Measurements from ENCODE around the gene SUPT3H. TPM values are rescaled to one million over a fixed set of nuclear protein-coding genes. Genes with fewer than 3 reads are reported as not detected.

Gene SUPT3H
- total RNA-seq, 1 donor from 2014 or later, result 6.7 TPM

- Histone ChIP-seq H3K4me1 (no peaks in the 10 kb centered on the region), H3K27me3 (ENCODE audit: low read depth) (no peaks in the 10 kb centered on the region), H3K4me3 (no peak overlapping the region), H3K9me3 (no peaks in the 10 kb centered on the region), H3K27ac (no peak overlapping the region), H3K36me3 (no peaks in the 10 kb centered on the region)
- ATAC-seq, result no peak
- intact Hi-C loops (cut with DNase I), result no loop called here
- TF ChIP-seq, protein P1, sequence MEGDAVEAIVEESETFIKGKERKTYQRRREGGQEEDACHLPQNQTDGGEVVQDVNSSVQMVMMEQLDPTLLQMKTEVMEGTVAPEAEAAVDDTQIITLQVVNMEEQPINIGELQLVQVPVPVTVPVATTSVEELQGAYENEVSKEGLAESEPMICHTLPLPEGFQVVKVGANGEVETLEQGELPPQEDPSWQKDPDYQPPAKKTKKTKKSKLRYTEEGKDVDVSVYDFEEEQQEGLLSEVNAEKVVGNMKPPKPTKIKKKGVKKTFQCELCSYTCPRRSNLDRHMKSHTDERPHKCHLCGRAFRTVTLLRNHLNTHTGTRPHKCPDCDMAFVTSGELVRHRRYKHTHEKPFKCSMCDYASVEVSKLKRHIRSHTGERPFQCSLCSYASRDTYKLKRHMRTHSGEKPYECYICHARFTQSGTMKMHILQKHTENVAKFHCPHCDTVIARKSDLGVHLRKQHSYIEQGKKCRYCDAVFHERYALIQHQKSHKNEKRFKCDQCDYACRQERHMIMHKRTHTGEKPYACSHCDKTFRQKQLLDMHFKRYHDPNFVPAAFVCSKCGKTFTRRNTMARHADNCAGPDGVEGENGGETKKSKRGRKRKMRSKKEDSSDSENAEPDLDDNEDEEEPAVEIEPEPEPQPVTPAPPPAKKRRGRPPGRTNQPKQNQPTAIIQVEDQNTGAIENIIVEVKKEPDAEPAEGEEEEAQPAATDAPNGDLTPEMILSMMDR (IDR thresholded peaks at IDR 0.05), result no peak
- DNase-seq, result no peak
Observed at GRCh38 chr6:44965708-44966107, 412.0 kb downstream of the SUPT3H start.

- no peaks in the 10 kb centered on the region for H3K9me3 ChIP-seq
- intact Hi-C loops (cut with DNase I), result no loop called here
- H3K4me3 ChIP-seq, result no peak overlapping the region
- DNase-seq (no peak), ATAC-seq (no peak)
- no peaks in the 10 kb centered on the region for H3K4me1 ChIP-seq
- TF ChIP-seq, protein P1 (IDR thresholded peaks at IDR 0.05), result no peak
- no peak overlapping the region for H3K27ac ChIP-seq
- H3K36me3 ChIP-seq, result no peaks in the 10 kb centered on the region
- H3K27me3 ChIP-seq (ENCODE audit: low read depth), result no peaks in the 10 kb centered on the region
Observed at GRCh38 chr6:44960898-44961297, 416.8 kb downstream of the SUPT3H start.

GRCh38 chr6:44959651-44960050 is 418.1 kb downstream of the SUPT3H start:
- DNase-seq, result no peak

GRCh38 chr6:44957156-44957555 is 420.6 kb downstream of the SUPT3H start:
- Histone ChIP-seq H3K4me3 (no peak overlapping the region), H3K27me3 (ENCODE audit: low read depth) (no peaks in the 10 kb centered on the region), H3K9me3 (no peaks in the 10 kb centered on the region), H3K36me3 (no peaks in the 10 kb centered on the region), H3K27ac (no peak overlapping the region), H3K4me1 (no peaks in the 10 kb centered on the region)
- no peak for ATAC-seq
- no peak for DNase-seq
- TF ChIP-seq, protein P1 (IDR thresholded peaks at IDR 0.05), result no peak
- intact Hi-C loops (cut with DNase I), result no loop called here

More at GRCh38 chr6:44959651-44960050, 418.1 kb downstream of the SUPT3H start:
- Histone ChIP-seq H3K27me3 (ENCODE audit: low read depth) (no peaks in the 10 kb centered on the region), H3K27ac (no peak overlapping the region), H3K9me3 (no peaks in the 10 kb centered on the region), H3K4me1 (no peaks in the 10 kb centered on the region), H3K36me3 (no peaks in the 10 kb centered on the region), H3K4me3 (no peak overlapping the region)
- TF ChIP-seq, protein P1 (IDR thresholded peaks at IDR 0.05), result no peak
- no peak for ATAC-seq
- intact Hi-C loops (cut with DNase I), result no loop called here

DNA sequence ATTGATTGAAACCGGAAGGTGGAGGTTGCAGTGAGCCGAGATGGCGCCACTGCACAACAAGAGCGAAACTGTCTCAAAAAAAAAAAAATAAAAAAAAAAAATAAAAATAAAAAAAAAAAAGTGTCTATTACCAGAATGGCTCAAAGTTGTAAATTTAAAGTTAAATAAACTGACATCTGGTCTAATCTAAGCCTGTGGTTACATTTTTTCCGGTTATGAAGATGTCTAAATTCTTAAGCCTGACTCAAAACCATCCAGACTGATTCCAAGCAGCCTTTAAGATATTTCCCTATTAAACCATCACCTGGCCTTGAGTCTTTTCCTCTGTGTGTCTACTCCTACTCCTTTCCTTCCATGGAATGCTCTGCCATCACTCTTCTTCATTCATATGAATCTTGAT is 421.3 kb downstream of the SUPT3H start:
- H3K4me3 ChIP-seq, result no peak overlapping the region
- ATAC-seq (no peak), DNase-seq (no peak)
- intact Hi-C loops (cut with DNase I), result no loop called here
- no peaks in the 10 kb centered on the region for H3K9me3 ChIP-seq
- H3K4me1 ChIP-seq, result no peaks in the 10 kb centered on the region
- TF ChIP-seq, protein P1 (IDR thresholded peaks at IDR 0.05), result no peak
- H3K27ac ChIP-seq, result no peak overlapping the region
- no peaks in the 10 kb centered on the region for H3K36me3 ChIP-seq
- no peaks in the 10 kb centered on the region for H3K27me3 ChIP-seq (ENCODE audit: low read depth)

GRCh38 chr6:44955145-44955544 is 422.6 kb downstream of the SUPT3H start:
- Histone ChIP-seq H3K4me1 (no peaks in the 10 kb centered on the region), H3K36me3 (no peaks in the 10 kb centered on the region), H3K27ac (no peak overlapping the region), H3K4me3 (no peak overlapping the region), H3K9me3 (peaks cover 6% of the 10 kb centered on the region), H3K27me3 (ENCODE audit: low read depth) (no peaks in the 10 kb centered on the region)
- no peak for DNase-seq
- intact Hi-C loops (cut with DNase I), result no loop called here
- TF ChIP-seq, protein P1 (IDR thresholded peaks at IDR 0.05), result no peak
- no peak for ATAC-seq
